H9 (cell line): ENCODE measurements around the gene KLHDC3. TPM values are rescaled to one million over a fixed set of nuclear protein-coding genes. Genes with fewer than 3 reads are reported as not detected.
A peak's percentile ranks its signal among the peaks of the same experiment; 100 is the strongest.

Experiments
- DNase-seq: peaks from one replicate; pipeline ENCODE4 v3.0.0-alpha.2; 2017
- H2AFZ ChIP-seq: one replicate; pipeline ENCODE4 v1.6.1; 2013; ENCODE audit warnings: mild to moderate bottlenecking, low read length, control low read depth, moderate library complexity
- H2AK5ac ChIP-seq: 2 replicates; pipeline ENCODE4 v1.6.1; 2013; ENCODE audit warnings: low read length, control low read depth, mixed read lengths; ENCODE audit not compliant: insufficient read length
- H2BK120ac ChIP-seq: one replicate; pipeline ENCODE4 v1.6.1; 2013; ENCODE audit warnings: low read depth, mild to moderate bottlenecking, low read length, control low read depth, inconsistent platforms; ENCODE audit not compliant: poor library complexity, severe bottlenecking
- H2BK12ac ChIP-seq: 2 replicates; pipeline ENCODE4 v1.6.1; 2013; ENCODE audit warnings: low read length, control low read depth, mixed read lengths, low read depth; ENCODE audit not compliant: insufficient read length
- H2BK15ac ChIP-seq: 2 replicates; pipeline ENCODE4 v1.6.1; 2013; ENCODE audit warnings: low read depth, low read length, control low read depth
- H2BK20ac ChIP-seq: one replicate; pipeline ENCODE4 v1.6.1; 2013; ENCODE audit warnings: low read depth, mild to moderate bottlenecking, low read length, control low read depth, inconsistent platforms; ENCODE audit not compliant: poor library complexity, severe bottlenecking
- H2BK5ac ChIP-seq: 2 replicates; pipeline ENCODE4 v1.6.1; 2013; ENCODE audit warnings: low read length, control low read depth, mixed read lengths; ENCODE audit not compliant: insufficient read length
- H3K14ac ChIP-seq: 2 replicates; pipeline ENCODE4 v1.6.1; 2013; ENCODE audit warnings: low read length, control low read depth; ENCODE audit not compliant: insufficient read depth
- H3K18ac ChIP-seq: 2 replicates; pipeline ENCODE4 v1.6.1; 2013; ENCODE audit warnings: low read depth, mild to moderate bottlenecking, mixed read lengths, low read length, control low read depth; ENCODE audit not compliant: insufficient read length
- H3K23ac ChIP-seq: 2 replicates; pipeline ENCODE4 v1.6.1; 2013; ENCODE audit warnings: low read length, control low read depth, mixed read lengths, low read depth; ENCODE audit not compliant: insufficient read length
- H3K23me2 ChIP-seq: 2 replicates; pipeline ENCODE4 v1.6.1; 2013; ENCODE audit warnings: low read depth, mild to moderate bottlenecking, mixed read lengths, low read length, control low read depth; ENCODE audit not compliant: insufficient read length, poor library complexity, severe bottlenecking
- H3K27ac ChIP-seq: 2 replicates; pipeline ENCODE4 v1.5.1; 2013; ENCODE audit warnings: low read length, control low read depth, mixed read lengths, low read depth; ENCODE audit not compliant: insufficient read length
- H3K27me3 ChIP-seq: 2 replicates; pipeline ENCODE4 v1.6.1; 2013; ENCODE audit warnings: low read length, control low read depth, inconsistent platforms; ENCODE audit not compliant: insufficient read depth
- H3K4ac ChIP-seq: 2 replicates; pipeline ENCODE4 v1.6.1; 2013; ENCODE audit warnings: low read depth, mild to moderate bottlenecking, control low read depth, inconsistent platforms, low read length, moderate library complexity
- H3K4me1 ChIP-seq: 2 replicates; pipeline ENCODE4 v1.6.1; 2013; ENCODE audit warnings: low read length, control low read depth, inconsistent platforms; ENCODE audit not compliant: insufficient read depth
- H3K4me2 ChIP-seq: 2 replicates; pipeline ENCODE4 v1.6.1; 2013; ENCODE audit warnings: low read length, control low read depth, mixed read lengths; ENCODE audit not compliant: insufficient read length, insufficient read depth
- H3K56ac ChIP-seq: 2 replicates; pipeline ENCODE4 v1.6.1; 2013; ENCODE audit warnings: low read depth, mild to moderate bottlenecking, mixed read lengths, low read length, control low read depth; ENCODE audit not compliant: insufficient read length
- H3K79me1 ChIP-seq: 2 replicates; pipeline ENCODE4 v1.6.1; 2013; ENCODE audit warnings: low read depth, mild to moderate bottlenecking, moderate library complexity, low read length, control low read depth, inconsistent platforms; ENCODE audit not compliant: insufficient read depth, poor library complexity, severe bottlenecking
- H3K79me2 ChIP-seq: 2 replicates; pipeline ENCODE4 v1.6.1; 2013; ENCODE audit warnings: low read length, control low read depth, inconsistent platforms; ENCODE audit not compliant: insufficient read depth
- H3K9ac ChIP-seq: 2 replicates; pipeline ENCODE4 v1.6.1; 2013; ENCODE audit warnings: low read length, control low read depth, mixed read lengths; ENCODE audit not compliant: insufficient read length; ENCODE audit errors: extremely low read depth
- H3K9me3 ChIP-seq: one replicate; pipeline ENCODE4 v1.6.1; 2013; ENCODE audit warnings: low read depth, low read length, inconsistent platforms; ENCODE audit not compliant: control insufficient read depth
- H3T11ph ChIP-seq: one replicate; pipeline ENCODE4 v1.6.1; 2013; ENCODE audit warnings: mild to moderate bottlenecking, low read length, control low read depth, inconsistent platforms
- H4K20me1 ChIP-seq: one replicate; pipeline ENCODE4 v1.6.1; 2013; ENCODE audit not compliant: control insufficient read depth, insufficient read length, insufficient read depth
- H4K5ac ChIP-seq: 2 replicates; pipeline ENCODE4 v1.6.1; 2013; ENCODE audit warnings: low read depth, mild to moderate bottlenecking, mixed read lengths, low read length, control low read depth; ENCODE audit not compliant: insufficient read length
- H4K8ac ChIP-seq: replicated peaks from 2 replicates; pipeline ENCODE4 v1.6.1; 2013; ENCODE audit warnings: low read length, control low read depth, mixed read lengths, low read depth; ENCODE audit not compliant: insufficient read length
- H4K91ac ChIP-seq: 2 replicates; pipeline ENCODE4 v1.6.1; 2013; ENCODE audit warnings: low read depth, mild to moderate bottlenecking, moderate library complexity, mixed read lengths, low read length, control low read depth; ENCODE audit not compliant: insufficient read length
- H3K27ac Mint-ChIP-seq, 3 experiments: 2 replicates in 2 of 3; 3 replicates in 1 of 3; pipeline ENCODE4 v1.8.0; 2020 to 2021; ENCODE audit warnings: mixed read lengths in 3 of 3, mild to moderate bottlenecking in 1 of 3, moderate library complexity in 1 of 3
- H3K27me3 Mint-ChIP-seq: 2 replicates; pipeline ENCODE4 v1.8.0; 2021; ENCODE audit warnings: low read depth, mild to moderate bottlenecking, moderate library complexity, mixed read lengths
- H3K36me3 Mint-ChIP-seq, 3 experiments: 2 replicates in 2 of 3; 3 replicates in 1 of 3; pipeline ENCODE4 v1.8.0; 2020 to 2021; ENCODE audit warnings: low read depth in 3 of 3, mixed read lengths in 3 of 3; ENCODE audit not compliant: insufficient read depth in 1 of 3
- H3K4me1 Mint-ChIP-seq, 2 experiments: 2 replicates each; pipeline ENCODE4 v1.8.0; 2020; ENCODE audit warnings: mixed read lengths in 2 of 2
- H3K4me3 Mint-ChIP-seq, 2 experiments: 2 replicates in 1 of 2; 3 replicates in 1 of 2; pipeline ENCODE4 v1.8.0; 2020 to 2021; ENCODE audit warnings: mild to moderate bottlenecking in 2 of 2, mixed read lengths in 2 of 2, moderate library complexity in 1 of 2
- H3K9me3 Mint-ChIP-seq, 2 experiments: 2 replicates in 1 of 2; 3 replicates in 1 of 2; pipeline ENCODE4 v1.8.0; 2020; ENCODE audit warnings: mild to moderate bottlenecking in 2 of 2, mixed read lengths in 2 of 2, moderate library complexity in 1 of 2
- CTCF ChIP-seq: fragments of 200-600 bp; sonication (generic); conservative IDR thresholded peaks from 3 replicates; pipeline ENCODE4 v1.8.0; 2021; ENCODE audit warnings: antibody characterized with exemption, mild to moderate bottlenecking
- WGBS: extraction: QIAGEN DNeasy Blood & Tissue Kit; methylation state at CpG from one replicate; pipeline ENCODE4 v1.1.7; 2013; ENCODE audit warnings: missing lambda C conversion rate, low lambda C conversion rate, mixed read lengths; ENCODE audit not compliant: insufficient read length; ENCODE audit errors: extremely low coverage; 5-methylcytosine and 5-hydroxymethylcytosine counted together
- total RNA-seq: library from RNA; stranded (reverse); gene quantifications from 2 replicates; pipeline ENCODE4 v1.2.1, GENCODE V29; 2021

The KLHDC3 gene
- total RNA-seq, 1 experiment from 2014 or later = 146 TPM

GRCh38 chr6:43013097-43013842 is 779 bp upstream of the KLHDC3 start:
- H3K4me3 Mint-ChIP-seq = peak overlapping the region; percentile 92 to 97
- Histone ChIP-seq H2AFZ (no peak overlapping the region), H3K4me2 (peak overlapping the region; percentile 73), H3K4me1 (peaks cover 2% of the 10 kb centered on the region; the same call in 1 of the 2 replicates), H2BK12ac (no peak overlapping the region), H3T11ph (no peak overlapping the region), H3K56ac (no peak overlapping the region), H3K79me2 (peaks cover 11% of the 10 kb centered on the region; the same call in 1 of the 2 replicates), H2BK15ac (no peak overlapping the region), H3K4ac (no peak overlapping the region), H3K9ac (peak overlapping the region; percentile 35), H2BK120ac (no peak overlapping the region), H3K79me1 (no peaks in the 10 kb centered on the region), H4K91ac (no peak overlapping the region), H4K5ac (no peak overlapping the region), H2BK20ac (no peak overlapping the region), H4K20me1 (no peaks in the 10 kb centered on the region), H2BK5ac (no peak overlapping the region), H3K27ac (no peak overlapping the region), H3K27me3 (no peaks in the 10 kb centered on the region), H3K23me2 (peaks cover 6% of the 10 kb centered on the region), H3K23ac (no peak overlapping the region), H3K18ac (no peak overlapping the region), H3K14ac (no peak overlapping the region; the same call in 1 of the 2 replicates), H2AK5ac (no peak overlapping the region), H4K8ac (no peak overlapping the region), H3K9me3 (no peaks in the 10 kb centered on the region)
- peaks cover 28 to 69% (median 68%) of the 10 kb centered on the region in 3 experiments; a peak in 6 of 7 replicates for H3K36me3 Mint-ChIP-seq
- peak overlapping the region; percentile 88 to 93 (median 88); a peak in 6 of 7 replicates for H3K27ac Mint-ChIP-seq
- H3K4me1 Mint-ChIP-seq = peaks cover 22 to 33% of the 10 kb centered on the region in 2 experiments
- no peaks in the 10 kb centered on the region; a peak in 1 of 5 replicates for H3K9me3 Mint-ChIP-seq
- no CpG with 5 or more reads among the region's 25 CpGs for WGBS
- DNase-seq = no peak
- TF ChIP-seq CTCF = no peak
- H3K27me3 Mint-ChIP-seq = no peaks in the 10 kb centered on the region
